CD4-positive, alpha-beta T cell treated with Interleukin-4 for 4 hours (primary cell): ENCODE measurements around the gene MYO1A.
A peak's percentile ranks its signal among the peaks of the same experiment; 100 is the strongest.

Source experiments
- DNase-seq: peaks from one replicate; pipeline ENCODE4 v3.0.0-alpha.2; 2020

The MYO1A gene

GRCh38 chr12:57049890-57050289 is at the start of gene MYO1A:
TSS of gene MYO1A (minus strand) at chr12:57050129. CDS start at chr12:57048323, 1,806 bp downstream.
- no peak for DNase-seq

DNA sequence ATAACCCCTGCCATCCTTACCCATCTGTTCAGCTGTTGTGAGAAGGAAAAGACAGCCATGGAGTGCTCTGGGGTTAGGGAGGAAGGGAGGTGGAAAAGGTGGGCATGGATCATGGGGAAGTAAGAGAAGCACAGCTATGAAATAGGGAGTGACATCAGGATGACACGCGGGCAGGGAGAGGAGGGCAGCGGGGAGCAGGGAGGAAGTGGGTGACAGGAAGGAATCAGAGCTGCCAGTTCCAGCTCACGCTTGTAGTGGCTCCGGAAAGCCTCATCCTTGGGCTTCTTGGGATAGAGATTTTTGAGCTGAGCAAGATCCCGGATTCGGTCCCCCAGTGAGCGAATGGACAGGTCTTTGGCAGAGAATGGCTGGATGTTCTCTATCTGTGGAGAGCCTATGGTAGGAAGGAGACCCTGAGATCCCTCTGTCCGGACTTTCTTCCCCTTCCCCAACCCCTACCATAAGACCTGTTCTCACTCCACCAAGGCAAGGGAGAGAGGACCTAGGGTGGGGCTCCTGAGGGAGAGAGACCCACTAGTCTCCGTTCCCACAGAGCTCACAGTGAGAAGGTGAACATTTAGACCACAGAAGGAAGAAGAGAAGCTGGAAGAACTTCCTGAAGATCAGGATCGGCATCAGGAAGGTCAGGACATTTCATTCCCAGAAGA is 49.3 kb upstream of the MYO1A start:
- no peak for DNase-seq

GRCh38 chr12:57098546-57098945 is 48.6 kb upstream of the MYO1A start:
- DNase-seq, result no peak

GRCh38 chr12:57097554-57097835 is 47.6 kb upstream of the MYO1A start:
- DNase-seq, result no peak

- no peak for DNase-seq
These were observed 47.0 kb upstream of the MYO1A start for GRCh38 chr12:57096748-57097553.

GRCh38 chr12:57096099-57096572 is 46.2 kb upstream of the MYO1A start:
- no peak for DNase-seq

GRCh38 chr12:57095440-57095839 is 45.5 kb upstream of the MYO1A start:
- DNase-seq, result no peak

GRCh38 chr12:57094208-57095160 is 44.6 kb upstream of the MYO1A start:
- DNase-seq, result no peak

- peak; percentile 50 for DNase-seq
These were observed 43.7 kb upstream of the MYO1A start for GRCh38 chr12:57093415-57094207.

GRCh38 chr12:57092876-57093414 is 43.0 kb upstream of the MYO1A start:
- no peak for DNase-seq

DNA sequence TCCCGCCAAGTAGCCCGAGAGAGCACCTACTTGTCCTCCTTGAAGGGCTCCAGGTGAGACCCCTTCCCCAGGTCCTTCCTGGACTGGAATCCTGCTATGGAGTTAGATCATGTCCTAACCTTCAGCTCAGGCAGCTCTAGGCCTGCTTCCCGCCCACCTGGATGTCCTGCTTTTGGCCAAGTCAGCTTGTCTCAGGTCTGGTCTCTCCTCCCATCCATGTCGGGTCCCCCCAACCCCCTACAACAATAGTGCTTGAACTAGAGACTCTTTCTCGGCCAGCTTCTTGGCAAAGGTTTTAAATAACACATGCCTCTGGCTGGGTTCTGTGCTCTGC is 42.6 kb upstream of the MYO1A start:
- DNase-seq, result no peak

DNA sequence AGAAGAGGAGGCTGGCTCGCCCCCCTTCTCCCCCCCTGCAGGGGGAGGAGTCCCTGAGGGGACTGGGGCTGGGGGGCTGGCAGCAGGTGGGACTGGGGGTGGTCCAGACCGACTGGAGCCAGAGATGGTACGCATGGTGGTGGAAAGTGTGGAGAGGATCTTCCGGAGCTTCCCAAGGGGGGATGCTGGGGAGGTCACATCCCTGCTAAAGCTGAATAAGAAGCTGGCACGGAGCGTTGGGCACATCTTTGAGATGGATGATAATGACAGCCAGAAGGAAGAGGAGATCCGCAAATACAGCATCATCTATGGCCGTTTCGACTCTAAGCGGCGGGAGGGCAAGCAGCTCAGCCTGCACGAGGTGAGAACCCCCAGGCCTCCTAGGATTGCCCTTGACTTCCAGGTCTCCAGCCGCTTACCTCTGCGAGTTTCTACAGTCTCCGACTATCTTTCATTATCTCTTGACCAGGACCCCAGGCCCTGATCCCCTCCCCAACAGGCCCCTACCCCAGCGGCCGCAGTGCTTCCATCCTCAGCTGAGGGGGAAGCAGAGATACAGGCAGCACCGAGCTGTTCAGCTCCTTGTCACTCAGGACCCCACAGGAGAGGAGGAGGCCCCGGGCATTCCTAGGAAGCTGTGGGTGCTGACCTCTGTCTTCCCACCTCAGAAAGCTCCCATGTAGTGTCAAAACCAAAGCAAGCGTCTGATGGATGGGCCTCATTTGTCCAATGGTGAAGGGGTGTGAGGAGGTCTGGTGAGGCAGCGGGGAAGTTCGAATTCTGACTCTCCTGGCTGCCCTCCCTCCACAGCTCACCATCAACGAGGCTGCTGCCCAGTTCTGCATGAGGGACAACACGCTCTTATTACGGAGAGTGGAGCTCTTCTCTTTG is 42.0 kb upstream of the MYO1A start:
- no peak for DNase-seq

GRCh38 chr12:57090924-57091637 is 41.2 kb upstream of the MYO1A start:
- no peak for DNase-seq

DNA sequence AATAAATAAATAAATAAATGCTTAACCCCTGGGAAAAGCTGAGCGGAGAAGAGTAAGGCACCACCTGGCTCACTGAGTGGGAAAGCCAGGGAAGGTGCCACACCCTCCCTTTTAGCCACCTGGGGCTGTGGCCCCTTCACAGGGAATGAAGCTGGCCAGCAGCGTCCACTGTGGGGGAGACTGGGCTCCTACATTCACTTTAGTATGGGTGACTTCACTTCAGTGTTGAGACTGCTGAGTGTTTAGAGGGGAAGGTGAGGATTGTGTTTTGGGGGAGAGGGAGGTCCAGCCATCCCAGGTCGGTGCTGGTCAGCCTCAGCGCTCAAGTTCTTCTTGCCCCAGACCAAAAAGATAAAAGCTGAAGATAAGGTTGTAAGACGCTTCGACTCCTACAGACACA is 40.6 kb upstream of the MYO1A start:
- no peak for DNase-seq

- peak; percentile 35 for DNase-seq
These were observed 39.6 kb upstream of the MYO1A start for GRCh38 chr12:57089271-57090245.

- DNase-seq, result peak; percentile 96
These were observed 38.7 kb upstream of the MYO1A start, which contains the start of gene NAB2 for GRCh38 chr12:57088354-57089270. TSS of gene NAB2 (plus strand) at chr12:57089114. CDS start at chr12:57089272, 158 bp downstream.

DNA sequence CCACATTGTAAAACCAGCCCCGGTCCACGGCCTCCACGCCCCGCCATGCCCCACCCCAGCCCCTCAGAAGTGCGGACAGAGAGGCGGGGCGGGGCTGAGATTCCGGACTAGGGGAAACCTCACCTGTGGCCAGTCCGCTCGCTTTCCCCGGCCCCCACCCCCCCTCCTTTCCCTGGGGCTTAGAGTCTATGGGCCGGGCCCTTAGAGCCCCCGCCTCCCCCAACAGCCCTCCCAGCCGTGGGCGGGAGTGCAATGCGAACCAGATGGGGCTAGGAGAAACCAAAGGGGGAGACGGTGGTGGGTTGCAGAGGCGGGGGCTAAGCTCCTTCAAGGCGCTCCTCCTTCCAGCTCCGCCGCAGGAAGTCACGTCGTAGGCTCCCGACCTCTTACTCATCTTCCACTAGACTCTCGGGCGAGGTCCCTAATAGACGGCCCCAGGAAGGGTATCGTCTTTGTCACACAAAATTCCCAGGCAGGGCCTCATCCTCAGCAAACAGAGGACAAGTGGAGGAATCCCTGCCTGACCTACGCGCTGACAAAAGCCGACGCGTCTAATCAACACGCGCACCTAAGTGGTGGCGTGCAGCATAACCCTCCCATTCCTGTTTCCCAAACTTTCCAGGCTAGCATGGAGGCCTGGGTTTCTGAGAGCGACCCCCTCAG is 37.9 kb upstream of the MYO1A start:
- DNase-seq, result peak; percentile 72
